NCI-H1694 (cell line): ENCODE data around the gene SPEM2.

Experiments
- DNase-seq: peaks from one replicate; lab custom pipeline; 2025; lab: John Stamatoyannopoulos, UW

Gene SPEM2

DNA sequence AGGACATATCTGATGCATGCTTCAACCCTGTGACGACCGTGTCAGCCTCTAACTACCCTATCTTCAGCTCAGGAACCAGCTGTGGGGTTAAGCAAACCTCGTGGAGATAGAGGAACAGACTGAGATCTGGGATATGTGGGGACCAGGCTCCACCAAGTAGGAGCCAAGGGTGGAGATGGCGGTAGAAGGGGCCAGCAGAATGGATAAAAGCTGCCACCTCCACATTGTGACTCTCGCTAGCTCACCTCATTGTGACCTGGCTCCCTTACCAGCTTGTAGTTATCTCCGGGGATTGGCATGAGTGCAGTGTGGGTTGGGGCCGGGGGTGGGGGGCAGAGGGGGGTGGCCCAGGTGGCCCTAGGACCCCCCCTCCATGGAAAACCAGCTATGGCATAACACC lies at the start of gene SPEM2:
TSS of gene SPEM2 (plus strand) at position 301 of the 400 bp plus-strand sequence. CDS start at position 374, 73 bp downstream.
- DNase-seq: no peak

GRCh38 chr17:7379134-7379533 lies 46.3 kb upstream of the SPEM2 start:
- DNase-seq: no peak

DNA sequence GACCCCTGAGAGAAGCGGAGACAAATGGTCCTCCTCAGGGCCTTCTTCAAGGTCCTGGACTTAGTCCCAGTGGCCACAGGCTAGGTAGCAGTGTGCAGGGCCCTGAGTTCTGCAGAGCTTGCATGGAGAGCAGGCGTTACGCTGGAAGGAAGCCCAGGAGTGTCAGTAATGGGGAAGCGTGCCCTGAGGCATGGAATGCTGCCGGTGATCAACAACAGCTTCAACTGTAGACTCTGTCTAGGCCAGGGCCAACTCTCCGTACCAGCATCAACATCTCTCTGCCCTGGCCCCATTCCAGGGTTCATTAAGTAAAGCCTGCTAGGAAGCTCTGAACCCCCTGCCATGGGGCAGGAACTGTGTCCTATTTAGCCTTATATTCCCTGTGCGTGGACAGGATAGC lies 45.1 kb upstream of the SPEM2 start:
- peak; percentile 37 for DNase-seq

DNA sequence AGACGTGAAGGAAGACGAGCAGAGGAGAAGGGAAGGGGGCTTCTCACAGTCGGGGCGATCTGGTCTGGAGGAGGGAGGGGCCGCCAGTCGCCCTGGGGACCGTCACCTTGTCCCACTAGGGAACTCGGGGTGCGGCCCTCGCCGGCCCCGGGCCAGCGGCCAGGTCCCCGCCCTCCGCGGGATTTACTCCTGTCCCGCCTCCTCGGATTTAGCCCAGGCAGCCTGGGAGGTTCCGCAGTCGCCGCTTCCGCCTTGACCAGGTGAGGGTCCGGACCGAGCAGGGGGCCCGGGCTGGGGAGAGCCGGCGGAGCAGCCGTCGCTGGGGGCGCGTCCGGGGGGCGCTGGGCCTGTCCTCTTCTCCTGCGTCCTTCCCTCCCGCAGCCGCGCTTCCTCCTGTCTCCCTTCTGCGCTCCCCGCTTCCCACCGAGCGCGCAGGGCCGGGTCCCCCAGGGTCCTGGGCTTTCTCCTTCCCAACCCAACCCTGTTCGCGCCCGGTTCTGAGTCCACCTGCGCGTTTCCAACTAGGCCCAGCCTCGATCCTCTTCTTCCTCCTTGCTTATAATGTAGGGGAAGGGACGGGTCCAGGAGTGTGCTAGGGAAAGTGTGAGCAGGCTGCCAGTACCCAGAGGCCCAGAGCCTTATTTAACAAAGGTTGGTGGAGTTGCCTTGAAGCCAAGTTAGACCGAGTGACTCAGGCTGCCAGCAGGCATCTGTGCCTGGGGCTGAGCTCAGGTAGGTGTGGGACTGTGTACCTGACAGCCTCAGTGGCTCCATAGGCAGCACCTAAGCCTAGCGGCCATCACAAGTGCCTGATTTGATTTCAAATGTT lies 44.3 kb upstream of the SPEM2 start, which contains the start of gene TNK1:
TSS of gene TNK1 (plus strand) at position 235 of the 829 bp plus-strand sequence. CDS start 1,838 bp downstream, outside the sequence.
- DNase-seq: no peak

GRCh38 chr17:7382901-7383300 lies 42.5 kb upstream of the SPEM2 start:
- no peak for DNase-seq

DNA sequence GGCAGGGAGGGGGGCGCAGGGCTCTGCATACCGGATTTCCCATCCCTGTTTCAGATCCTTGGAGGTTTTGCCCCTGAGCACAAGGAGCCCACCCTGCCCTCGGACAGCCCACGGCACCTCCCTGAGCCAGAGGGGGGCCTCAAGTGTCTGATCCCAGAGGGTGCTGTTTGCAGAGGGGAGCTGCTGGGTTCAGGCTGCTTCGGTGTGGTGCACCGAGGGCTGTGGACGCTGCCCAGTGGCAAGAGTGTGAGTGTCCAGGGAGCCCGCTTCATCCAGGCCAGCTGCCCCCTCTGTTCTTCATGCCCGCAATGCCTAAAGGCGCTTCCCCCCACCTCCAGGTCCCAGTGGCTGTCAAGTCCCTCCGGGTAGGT lies 42.1 kb upstream of the SPEM2 start:
- no peak for DNase-seq

- DNase-seq: no peak
Observed at GRCh38 chr17:7383742-7384488, 41.5 kb upstream of the SPEM2 start.

GRCh38 chr17:7384489-7385081 lies 40.8 kb upstream of the SPEM2 start:
- DNase-seq: no peak

- DNase-seq: no peak
Observed at GRCh38 chr17:7388856-7389255, 36.6 kb upstream of the SPEM2 start.

DNA sequence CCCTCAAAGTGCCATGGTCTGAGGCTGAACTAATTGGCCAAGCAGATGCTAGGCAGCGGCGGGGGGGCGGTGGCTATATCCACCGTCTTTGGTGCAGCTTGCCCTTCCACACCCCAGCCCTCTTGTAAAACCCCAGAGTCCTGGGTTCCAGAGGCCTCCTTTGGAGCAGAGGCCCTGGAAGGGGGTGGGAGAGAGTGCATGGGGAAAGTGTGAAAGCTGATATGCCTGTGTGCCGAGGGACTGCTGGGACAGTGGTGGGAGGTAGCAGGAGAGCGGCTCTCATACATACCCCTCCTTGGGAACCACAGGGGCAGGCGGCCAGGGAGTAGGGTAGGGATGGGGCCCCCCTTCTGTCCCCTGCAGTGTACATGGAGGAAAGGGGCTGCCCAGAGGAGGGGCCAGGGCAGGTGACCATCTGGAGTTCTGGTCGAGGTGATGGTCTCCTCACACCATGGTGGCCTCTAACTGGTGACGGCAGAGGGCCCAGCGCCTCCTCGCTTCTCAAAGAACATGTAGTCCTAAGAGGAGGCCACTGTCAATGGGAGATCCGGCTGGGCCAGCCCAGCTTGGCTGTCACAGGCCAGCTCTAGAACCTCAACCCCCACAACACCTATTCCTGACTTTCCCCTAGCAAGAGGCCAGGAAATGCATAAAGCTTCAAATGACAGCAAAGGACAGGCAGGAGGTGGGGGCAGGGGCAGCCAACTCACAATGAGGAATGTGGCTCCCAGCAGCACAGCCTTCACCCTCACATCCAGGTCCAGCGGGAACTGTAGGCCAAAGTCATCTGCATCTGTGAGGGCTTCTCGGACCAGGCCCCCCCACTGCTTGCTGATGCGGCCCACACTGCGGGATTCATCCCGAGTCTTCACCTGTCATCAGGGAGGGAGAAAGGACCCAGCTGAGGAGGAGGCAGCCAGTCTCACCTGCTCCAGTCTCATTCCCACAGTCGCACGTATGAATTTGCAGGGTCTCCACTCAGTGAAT lies 35.2 kb upstream of the SPEM2 start:
- DNase-seq: no peak

DNA sequence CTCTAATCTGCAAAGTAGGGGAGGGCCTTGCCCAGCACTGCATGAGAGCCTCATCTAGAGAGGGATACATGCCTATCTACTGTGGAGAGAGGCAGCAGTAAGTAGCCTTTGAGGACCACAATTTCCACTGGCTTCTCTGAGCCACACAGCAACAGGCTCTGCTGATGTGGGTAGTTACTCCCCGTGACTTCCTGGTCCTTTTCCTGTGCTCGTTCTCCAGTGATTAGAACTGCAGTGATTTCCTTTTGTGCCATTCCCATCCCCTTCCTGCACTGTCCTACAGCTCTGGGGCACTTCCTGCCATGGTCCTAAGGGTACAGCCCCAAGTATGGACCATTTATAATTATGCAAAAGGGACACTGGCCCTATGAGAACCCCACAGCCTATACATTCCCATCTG lies 34.1 kb upstream of the SPEM2 start:
- DNase-seq: no peak

DNA sequence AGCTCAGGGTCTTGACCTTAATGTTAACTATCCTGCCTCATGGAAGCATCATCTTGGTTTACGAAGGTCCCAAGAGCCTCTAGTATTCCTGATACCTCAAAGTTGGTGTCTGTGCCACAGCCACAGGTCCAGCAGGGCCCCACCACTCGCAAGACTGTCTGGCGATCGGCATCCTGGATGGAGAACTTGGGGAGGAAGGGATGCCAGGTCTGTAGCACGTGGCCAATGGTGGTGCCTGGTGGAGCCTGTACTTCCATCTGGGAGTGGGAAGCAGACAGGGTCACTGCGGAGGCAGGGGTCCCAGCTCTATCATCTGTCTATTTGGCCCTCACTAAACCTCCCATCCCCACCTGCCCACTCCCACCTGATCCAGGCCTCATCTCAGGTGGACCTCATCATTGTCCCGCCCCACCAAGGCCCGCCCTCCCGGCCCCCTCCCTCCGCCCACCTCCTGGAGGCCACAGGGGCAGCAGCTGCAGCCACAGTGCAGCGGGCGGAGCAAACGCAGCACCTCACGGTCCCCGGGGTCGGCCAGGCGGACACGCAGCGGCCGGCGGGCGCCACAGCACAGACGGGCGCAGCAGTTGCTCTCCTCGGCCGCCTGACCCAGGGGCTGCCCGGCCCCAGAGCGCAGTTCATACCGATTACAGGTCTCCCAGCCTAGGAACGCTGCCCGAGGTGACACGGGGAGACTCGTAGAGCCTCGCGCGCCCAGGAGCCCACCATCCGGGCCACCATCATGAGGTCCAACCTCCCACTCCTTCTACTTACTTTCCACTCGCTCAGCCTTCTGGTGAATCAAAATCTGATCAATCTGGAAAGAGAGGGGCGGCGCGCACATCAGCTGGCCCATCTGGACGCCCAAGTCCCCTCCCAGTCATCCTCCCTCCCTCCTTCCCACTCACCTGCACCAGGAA lies 32.5 kb upstream of the SPEM2 start:
- DNase-seq: no peak

DNA sequence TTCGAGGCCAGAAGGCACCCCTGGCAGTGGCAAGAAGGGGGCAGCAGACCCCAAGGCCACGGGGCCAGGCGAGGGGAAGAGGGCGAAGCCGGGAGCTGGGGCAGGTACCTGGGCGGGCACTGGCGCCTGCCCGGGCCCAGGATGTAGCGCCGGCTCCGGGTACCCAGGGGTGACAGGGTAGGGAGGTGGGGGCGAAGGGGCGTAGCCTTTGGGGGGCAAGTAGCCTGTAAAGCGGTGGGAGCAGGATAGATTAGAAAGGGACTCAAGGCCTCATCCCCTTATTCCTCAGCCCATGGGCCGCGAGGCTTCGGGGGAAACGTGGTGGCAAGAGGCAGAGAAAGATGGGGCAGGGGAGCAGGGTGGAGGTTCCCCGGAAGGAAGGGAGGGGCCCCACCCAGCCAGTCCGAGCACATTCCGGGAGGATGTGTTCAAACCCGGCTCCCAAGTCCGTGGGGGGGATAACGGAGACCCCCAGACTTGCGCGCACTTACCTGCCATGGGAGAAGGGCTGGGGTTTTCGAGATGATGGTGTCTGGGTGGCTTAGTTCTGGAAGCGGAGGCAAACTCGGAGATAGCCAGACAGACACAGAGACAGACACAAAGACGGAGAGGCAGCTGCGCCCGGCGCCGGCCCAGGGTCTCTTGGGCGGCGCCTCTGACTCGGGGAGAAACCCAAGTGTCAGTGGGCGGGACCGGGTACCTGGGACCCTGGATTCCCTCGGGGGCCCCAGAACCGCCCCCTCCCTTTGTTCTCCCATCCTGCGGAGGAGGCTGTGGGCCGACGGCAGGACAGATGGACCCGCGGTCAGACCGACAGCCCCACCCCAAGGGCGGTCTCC lies 31.6 kb upstream of the SPEM2 start:
- DNase-seq: no peak

DNA sequence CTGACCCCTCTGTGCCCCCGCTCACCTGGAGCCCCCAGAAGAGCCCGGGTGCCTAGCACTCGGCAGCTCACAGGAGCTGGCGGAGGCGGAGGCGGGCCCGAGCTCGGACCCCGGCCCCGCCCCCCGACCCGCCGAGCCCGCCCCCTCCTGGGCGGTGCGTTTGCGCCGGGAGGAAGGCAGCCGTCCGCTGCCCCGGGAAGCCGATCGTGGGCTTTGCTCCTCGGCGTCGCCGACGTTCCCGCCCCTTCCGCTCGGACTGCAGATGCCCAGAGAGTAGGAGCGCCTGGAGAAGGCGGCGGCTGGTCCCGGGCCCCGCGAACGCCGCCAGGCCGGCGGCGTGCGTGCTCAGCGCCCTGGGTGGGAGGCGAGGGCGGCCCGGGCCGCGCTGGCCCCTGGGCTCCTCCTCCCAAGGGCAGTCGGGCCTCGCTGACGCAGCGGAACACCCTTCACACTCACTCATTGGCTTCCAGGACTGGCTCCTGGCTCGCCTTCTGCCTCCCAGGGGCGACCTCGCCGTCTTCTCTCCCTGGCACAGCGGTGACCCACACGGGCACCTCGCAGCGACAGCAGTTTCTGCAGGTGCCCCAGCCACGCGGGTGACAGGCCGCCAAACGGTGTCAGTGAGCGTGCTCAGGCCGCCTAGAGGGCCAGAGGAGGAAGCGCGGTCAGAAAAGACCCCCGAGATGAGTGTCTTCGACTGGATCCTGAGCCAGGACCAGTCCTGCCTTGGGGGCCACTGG lies 30.8 kb upstream of the SPEM2 start, which contains the start of gene PLSCR3:
TSS of gene PLSCR3 (minus strand) at position 74 of the 740 bp plus-strand sequence. CDS start 415 bp downstream, outside the sequence.
- DNase-seq: peak; percentile 46

DNA sequence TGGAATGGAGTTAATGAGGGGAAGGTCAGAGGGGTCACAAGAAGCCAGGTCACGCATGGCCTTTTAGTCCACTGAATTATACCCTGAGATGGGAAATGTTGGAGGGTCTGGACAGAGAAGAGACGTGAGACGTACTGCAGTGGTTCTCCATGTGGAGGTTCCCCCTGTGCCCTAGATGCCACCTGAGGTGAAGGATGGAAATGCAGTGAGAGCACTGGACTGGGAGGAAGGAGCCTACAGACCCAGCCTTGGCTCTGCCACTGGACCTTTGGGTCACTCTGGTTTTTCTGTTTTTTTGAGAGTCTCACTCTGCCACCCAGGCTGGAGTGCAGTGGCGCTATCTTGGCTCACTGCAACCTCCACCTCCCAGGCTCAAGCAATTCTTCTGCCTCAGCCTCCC lies 29.3 kb upstream of the SPEM2 start:
- DNase-seq: no peak

DNA sequence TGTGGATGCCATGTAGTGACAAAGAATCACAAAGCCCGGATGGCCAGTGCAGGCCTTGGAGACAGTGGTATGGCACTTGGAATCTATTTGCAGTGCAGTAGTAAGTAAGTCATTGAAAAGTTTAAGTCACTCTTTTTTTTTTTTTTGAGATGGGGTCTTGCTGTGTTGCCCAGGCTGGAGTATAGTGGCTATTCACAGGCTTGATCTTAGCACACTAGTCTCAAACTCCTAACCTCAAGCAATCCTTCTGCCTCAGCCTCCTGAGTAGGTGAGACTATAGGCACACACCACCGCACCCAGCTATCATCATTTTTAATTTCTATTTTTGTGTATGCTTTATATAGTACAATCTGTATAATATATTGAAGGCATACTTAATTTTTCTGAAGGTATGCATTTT lies 26.8 kb upstream of the SPEM2 start:
- DNase-seq: no peak

DNA sequence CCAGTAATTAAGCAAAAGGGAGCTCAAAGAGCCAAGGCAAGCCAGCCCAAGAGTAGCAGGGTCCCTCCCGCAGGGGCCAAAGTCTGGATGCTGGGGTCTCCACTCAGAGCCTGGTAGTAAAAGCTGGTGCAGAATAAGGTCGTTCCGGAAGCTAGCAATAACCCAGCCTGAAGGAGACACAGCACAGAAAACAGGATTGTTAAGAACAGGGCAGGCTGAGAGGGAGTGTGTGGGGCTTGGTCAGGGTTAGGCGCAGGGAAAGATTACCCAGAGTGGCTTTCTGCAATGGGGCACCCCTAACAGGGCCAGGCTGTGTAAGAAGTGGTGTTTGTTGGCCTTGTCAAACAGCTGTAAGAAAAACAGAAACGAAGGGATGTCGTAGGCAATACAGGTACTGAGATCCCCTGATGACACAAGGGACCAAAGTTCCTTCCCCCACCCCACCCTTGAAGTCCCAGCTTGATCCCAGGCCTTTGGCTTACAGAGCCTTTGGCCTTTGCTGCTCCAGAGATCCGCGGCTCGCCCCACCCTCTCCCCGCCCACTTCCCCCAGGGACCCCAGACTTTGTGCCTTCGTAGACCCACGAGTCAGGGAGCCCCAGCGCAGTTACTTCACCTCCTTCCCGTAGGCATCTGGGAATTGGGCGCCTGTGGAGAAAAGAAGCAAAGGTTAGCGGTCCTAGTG lies 22.2 kb upstream of the SPEM2 start:
- DNase-seq: no peak

- peak; percentile 48 for DNase-seq
Observed at GRCh38 chr17:7403727-7403976, 21.8 kb upstream of the SPEM2 start.
